ENCODE measurements around the gene FAM83G. TPM values are rescaled to one million over a fixed set of nuclear protein-coding genes. Genes with fewer than 3 reads are reported as not detected.

Gene FAM83G
- total RNA-seq, 1 donor from 2014 or later: 12.6 TPM

DNA sequence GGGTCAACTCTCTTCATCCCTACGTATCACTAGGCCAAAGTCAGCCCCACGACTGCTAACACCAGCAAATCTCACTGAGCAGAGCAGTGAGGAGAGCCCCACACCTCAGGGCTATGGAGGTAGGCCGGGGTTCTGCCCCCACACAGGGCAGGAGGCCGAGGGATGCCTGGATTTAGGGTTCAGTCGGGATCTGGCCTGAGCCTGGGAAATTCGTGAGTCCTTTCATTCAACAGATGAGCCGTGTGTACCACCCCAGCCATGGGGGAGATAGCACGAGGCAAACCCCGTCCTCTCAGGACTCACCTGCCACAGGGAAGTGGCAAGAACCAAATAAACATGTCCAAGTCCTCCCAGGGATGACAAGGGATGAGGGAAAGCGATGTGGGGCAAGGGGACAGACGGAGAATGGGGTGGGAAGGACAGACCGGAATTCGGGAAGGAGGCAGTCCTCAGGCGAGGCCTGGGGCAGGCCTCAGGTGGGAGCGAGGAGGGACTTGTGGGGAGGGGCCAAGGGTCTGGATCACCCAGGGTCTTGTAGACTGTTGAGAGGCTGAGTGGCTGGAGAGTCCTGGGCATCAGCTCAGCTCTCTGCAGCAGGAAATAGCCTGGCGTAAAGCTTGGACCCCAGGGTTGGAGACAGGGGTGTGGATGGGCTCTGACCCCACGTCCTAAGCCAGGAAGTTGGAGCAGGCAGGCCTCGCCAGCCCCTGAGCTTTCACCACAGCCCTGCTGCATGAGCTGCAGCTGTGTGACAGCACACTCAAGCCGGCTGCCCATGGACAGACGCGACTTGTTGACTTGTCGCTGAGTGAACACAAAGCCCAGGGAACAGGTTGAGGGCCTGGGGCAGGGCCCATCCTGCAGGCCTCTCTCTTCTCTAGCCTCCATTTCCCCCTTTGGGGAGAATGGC, 7.9 kb upstream of the FAM83G start:
- DNase-seq (ENCODE audit: extremely low read depth, low read depth, low spot score): no peak

DNA sequence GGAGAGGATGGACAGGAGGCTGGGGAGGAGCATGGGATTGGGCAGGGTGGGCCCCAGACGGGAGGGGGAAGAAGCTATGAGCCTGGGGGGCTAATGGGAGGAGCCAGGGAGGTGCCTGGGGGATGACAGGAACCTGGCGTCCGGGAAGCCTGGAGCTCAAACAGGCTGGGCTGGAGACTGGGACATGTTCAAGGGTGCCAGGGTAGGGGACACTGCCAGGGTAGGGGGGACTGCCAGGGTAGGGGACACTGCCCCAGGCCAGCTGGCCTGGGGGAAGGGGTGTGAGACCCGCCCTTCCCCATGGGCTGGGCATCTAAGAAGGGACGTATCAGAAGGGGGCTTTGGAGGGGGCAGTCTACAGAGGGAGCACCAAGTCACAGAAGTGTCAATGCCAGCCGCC, 7.0 kb upstream of the FAM83G start:
- DNase-seq (ENCODE audit: extremely low read depth, low read depth, low spot score): no peak

DNA sequence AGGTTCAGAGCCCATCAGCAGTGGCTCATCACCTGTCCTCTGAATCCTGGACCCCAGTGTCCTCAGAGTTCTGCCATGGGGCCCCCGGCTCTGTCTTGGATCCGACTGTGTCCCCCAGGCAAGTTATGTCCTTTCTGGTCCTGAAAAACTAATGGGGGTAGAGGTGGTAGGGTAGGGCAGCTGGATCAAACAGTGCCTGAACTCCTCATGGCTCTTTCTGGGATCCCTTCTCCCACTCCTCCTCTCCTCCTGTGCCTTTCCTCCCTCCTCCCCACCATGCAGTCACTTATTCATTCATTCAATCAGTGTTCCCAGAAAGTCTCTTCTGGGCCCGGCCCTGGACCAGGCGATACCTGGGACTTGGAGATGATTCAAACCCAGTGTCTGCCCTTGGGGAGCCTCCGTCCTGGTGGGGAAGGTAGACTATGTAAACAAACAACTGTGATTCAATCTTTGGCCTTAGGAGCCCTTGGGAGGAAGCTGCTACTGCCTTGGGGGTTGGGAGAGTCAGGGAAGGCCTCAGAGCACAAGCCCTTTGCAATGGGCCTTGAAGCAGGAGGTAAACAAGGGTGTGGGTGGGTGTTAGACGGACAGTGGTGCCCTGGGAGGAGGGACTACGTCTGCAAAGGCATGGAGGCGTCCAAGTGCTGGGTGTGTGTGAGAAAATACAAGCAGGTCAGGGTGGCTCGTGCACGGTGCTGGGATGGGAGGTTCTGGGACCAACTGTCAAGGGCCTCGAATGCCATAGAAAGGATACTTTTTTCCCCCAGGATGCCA, 6.4 kb upstream of the FAM83G start:
- no peak for DNase-seq (ENCODE audit: extremely low read depth, low read depth, low spot score)

DNA sequence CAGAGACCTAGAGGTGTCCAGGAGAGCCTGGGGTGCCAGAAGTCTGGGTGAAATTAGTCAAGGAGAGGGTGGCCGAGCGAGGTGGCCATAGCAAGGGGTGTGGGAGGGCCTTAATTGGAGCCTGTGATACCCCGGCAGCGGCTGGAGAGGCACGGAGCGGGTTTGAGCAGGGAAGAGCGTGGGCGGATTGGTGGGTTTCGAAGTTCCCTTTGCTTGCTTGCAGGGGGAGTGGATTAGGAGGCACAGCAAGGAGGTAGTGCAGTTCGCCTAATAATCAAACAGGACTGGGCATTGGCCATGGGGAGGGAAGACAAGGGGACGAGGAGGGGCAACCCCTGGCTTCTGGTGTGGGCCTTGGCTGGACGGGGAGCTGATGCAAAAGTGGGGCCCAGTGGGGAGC, 5.4 kb upstream of the FAM83G start:
- DNase-seq (ENCODE audit: extremely low read depth, low read depth, low spot score): no peak

DNA sequence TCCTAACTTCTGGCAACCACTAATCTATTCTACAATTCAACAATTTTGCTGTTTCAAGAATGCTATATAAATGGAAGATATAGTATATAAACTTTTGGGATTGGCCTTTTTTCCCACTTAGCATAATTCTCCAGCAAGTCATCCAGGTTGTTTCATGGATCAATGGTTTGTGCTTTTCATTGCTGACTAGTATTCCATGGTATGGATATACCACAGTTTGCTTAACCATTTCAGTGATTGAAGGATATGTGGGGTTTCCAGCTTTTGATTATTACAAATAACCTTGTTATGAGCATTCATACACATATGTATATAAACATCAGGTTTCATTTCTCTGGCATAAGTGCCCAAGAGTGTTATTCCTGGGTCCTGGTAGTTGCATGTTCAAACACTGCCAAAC, 2.1 kb upstream of the FAM83G start:
- DNase-seq (ENCODE audit: extremely low read depth, low read depth, low spot score): no peak

GRCh38 chr17:19005789-19006430, 1.3 kb upstream of the FAM83G start:
- DNase-seq (ENCODE audit: extremely low read depth, low read depth, low spot score): no peak

GRCh38 chr17:19005137-19005773, 691 bp upstream of the FAM83G start:
- no peak for DNase-seq (ENCODE audit: extremely low read depth, low read depth, low spot score)

GRCh38 chr17:19003543-19004420, 782 bp downstream of the FAM83G start:
- no peak for DNase-seq (ENCODE audit: extremely low read depth, low read depth, low spot score)

- no peak for DNase-seq (ENCODE audit: extremely low read depth, low read depth, low spot score)
Observed at GRCh38 chr17:19002805-19003542, 1.6 kb downstream of the FAM83G start.

- DNase-seq (ENCODE audit: extremely low read depth, low read depth, low spot score): no peak
Observed at GRCh38 chr17:19001907-19002590, 2.5 kb downstream of the FAM83G start.

GRCh38 chr17:19000531-19001325, 3.8 kb downstream of the FAM83G start:
- no peak for DNase-seq (ENCODE audit: extremely low read depth, low read depth, low spot score)

DNA sequence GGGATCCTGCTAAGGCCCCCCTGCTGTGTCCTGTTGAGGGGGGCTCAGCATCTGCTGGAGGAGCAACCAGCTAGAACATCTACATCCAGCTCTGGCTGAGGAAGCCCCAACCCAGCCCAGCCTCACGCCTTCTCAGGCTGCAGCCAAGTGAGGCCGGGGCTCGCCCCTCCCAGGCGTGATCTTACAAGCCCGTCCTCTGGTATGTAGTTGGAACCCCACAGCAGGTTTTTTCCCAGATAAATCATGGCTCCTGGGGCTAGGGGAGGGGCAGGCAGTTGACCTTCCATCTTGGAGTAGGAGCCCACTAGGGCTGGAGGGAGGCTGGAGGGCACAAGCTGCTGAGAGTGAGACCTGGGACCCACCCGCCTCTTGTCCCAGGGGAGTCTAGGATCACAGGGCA, 4.7 kb downstream of the FAM83G start:
- no peak for DNase-seq (ENCODE audit: extremely low read depth, low read depth, low spot score)

GRCh38 chr17:18999394-18999793, 5.2 kb downstream of the FAM83G start:
- DNase-seq (ENCODE audit: extremely low read depth, low read depth, low spot score): no peak

- DNase-seq (ENCODE audit: extremely low read depth, low read depth, low spot score): no peak
Observed at GRCh38 chr17:18997650-18998196, 6.8 kb downstream of the FAM83G start.

DNA sequence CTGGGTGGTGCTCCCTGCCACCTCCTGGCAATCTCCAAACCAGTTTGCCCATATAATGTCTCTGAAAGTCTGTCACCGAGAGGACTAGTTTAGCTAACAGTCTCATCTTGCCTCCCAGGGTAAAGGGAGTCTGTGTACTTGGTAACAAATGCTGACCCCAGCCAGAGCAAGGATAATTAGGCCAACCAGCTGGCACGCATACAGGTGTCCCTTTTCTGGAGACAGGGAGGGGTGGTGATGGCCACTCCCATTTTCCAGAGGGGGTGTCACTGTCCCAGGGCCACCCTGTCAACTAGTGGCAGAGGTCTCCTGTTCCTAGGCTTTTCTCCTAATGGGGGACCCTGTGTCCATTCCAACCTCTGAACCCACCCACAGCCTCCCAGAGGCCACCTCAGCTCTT, 8.1 kb downstream of the FAM83G start:
- DNase-seq (ENCODE audit: extremely low read depth, low read depth, low spot score): no peak

- DNase-seq (ENCODE audit: extremely low read depth, low read depth, low spot score): no peak
Observed at GRCh38 chr17:18995220-18995619, 9.3 kb downstream of the FAM83G start.

- no peak for DNase-seq (ENCODE audit: extremely low read depth, low read depth, low spot score)
Observed at GRCh38 chr17:18994631-18995030, 9.9 kb downstream of the FAM83G start.

Measured in glomerular endothelial cell (primary cell).